ENCODE data around the gene XAGE2.

DNA sequence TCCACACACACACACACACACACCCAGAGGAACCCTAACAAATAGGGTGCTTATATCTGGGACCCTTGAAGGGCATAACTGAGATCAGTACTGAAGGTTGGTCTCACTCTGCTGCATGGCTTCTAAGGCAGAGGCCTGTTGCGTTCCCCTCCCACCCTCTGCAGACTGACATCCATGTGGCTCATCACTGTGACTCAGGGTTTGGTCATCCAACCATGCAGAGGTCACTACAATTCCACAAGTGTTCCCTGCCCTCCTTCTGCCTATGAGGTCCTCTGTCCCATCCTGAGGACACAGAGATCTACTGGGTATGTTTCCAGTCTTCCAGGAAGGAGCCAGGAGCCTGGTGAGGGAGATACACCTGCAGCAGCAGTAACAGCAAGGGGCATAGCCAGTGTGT, 55.8 kb downstream of the XAGE2 start:
- TF ChIP-seq, protein P1, sequence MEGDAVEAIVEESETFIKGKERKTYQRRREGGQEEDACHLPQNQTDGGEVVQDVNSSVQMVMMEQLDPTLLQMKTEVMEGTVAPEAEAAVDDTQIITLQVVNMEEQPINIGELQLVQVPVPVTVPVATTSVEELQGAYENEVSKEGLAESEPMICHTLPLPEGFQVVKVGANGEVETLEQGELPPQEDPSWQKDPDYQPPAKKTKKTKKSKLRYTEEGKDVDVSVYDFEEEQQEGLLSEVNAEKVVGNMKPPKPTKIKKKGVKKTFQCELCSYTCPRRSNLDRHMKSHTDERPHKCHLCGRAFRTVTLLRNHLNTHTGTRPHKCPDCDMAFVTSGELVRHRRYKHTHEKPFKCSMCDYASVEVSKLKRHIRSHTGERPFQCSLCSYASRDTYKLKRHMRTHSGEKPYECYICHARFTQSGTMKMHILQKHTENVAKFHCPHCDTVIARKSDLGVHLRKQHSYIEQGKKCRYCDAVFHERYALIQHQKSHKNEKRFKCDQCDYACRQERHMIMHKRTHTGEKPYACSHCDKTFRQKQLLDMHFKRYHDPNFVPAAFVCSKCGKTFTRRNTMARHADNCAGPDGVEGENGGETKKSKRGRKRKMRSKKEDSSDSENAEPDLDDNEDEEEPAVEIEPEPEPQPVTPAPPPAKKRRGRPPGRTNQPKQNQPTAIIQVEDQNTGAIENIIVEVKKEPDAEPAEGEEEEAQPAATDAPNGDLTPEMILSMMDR (conservative IDR thresholded peaks at IDR 0.05; ENCODE audit: low read depth, low read length): no peak
- TF ChIP-seq MXI1 (IDR thresholded peaks at IDR 0.05; ENCODE audit: borderline replicate concordance, low read depth, low read length) (no peak), CEBPB (IDR thresholded peaks at IDR 0.05; ENCODE audit: low read depth, low read length) (no peak), POLR2A (IDR thresholded peaks at IDR 0.05; ENCODE audit: low read depth, low read length) (no peak), RCOR1 (IDR thresholded peaks at IDR 0.05; ENCODE audit: insufficient replicate concordance, low read length) (no peak), RFX5 (IDR thresholded peaks at IDR 0.05; ENCODE audit: low read depth, low read length) (no peak), SMC3 (IDR thresholded peaks at IDR 0.05; ENCODE audit: low read depth, low read length) (no peak), NFE2L2 (IDR thresholded peaks at IDR 0.05; ENCODE audit: low read depth, low read length) (no peak), ELK1 (IDR thresholded peaks at IDR 0.05; ENCODE audit: borderline replicate concordance, low read depth, low read length) (no peak), BHLHE40 (IDR thresholded peaks at IDR 0.05; ENCODE audit: low read depth, low read length) (no peak), MAFK (IDR thresholded peaks at IDR 0.05; ENCODE audit: low read depth, low read length) (no peak), RAD21 (IDR thresholded peaks at IDR 0.05; ENCODE audit: low read length) (no peak), FOS (IDR thresholded peaks at IDR 0.05; ENCODE audit: low read depth, low read length) (no peak), MAZ (IDR thresholded peaks at IDR 0.05; ENCODE audit: borderline replicate concordance, low read depth, low read length) (no peak)

Measured in IMR-90 (cell line).